K562 (cell line): ENCODE measurements around the gene BAHD1.

Source experiments
- EGR1 ChIP-seq: fragments of 450-650 bp; conservative IDR thresholded peaks from 2 replicates; pipeline ENCODE4 v1.6.1; 2017; ENCODE audit warnings: mild to moderate bottlenecking
- EZH2 ChIP-seq: IDR thresholded peaks from 2 replicates; pipeline ENCODE4 v1.6.1; 2012; ENCODE audit warnings: low read depth, mild to moderate bottlenecking, inconsistent platforms, low read length, borderline replicate concordance
- FOXM1 ChIP-seq, 2 experiments: fragments of 450-650 bp in 1 of 2; sonication (generic) in 1 of 2; formaldehyde crosslinking in 1 of 2; IDR thresholded peaks; 2 replicates each; pipeline versions ENCODE4 v1.6.1 to v1.9.0; 2017 to 2022; ENCODE audit warnings: low read depth in 2 of 2, mild to moderate bottlenecking in 2 of 2, missing genetic modification reagents in 1 of 2, moderate library complexity in 1 of 2
- GABPA ChIP-seq: fragments of 200-800 bp; sonication (Bioruptor generic); conservative IDR thresholded peaks from 2 replicates; pipeline ENCODE4 v1.6.1; 2016; ENCODE audit warnings: low read depth, missing genetic modification characterization, missing compliant biosample characterization
- KLF1 ChIP-seq: fragments of 450-650 bp; IDR thresholded peaks from 2 replicates; pipeline ENCODE4 v1.6.1; 2016; ENCODE audit warnings: missing genetic modification characterization, missing compliant biosample characterization
- KLF13 ChIP-seq: fragments of 450-650 bp; IDR thresholded peaks from 2 replicates; pipeline ENCODE4 v1.6.1; 2016; ENCODE audit warnings: missing genetic modification characterization, low read depth, mild to moderate bottlenecking, missing compliant biosample characterization, moderate library complexity, borderline replicate concordance
- MYNN ChIP-seq, 2 experiments: sonication (generic); formaldehyde crosslinking in 1 of 2; IDR thresholded peaks; 2 replicates each; pipeline versions ENCODE4 v1.5.0 to v1.6.1; 2016 to 2020; ENCODE audit warnings: antibody characterized with exemption in 1 of 2, missing genetic modification reagents in 1 of 2
- PCBP1 ChIP-seq: fragments of 200-400 bp; formaldehyde crosslinking; IDR thresholded peaks from 2 replicates; pipeline ENCODE4 v1.6.1; 2018; ENCODE audit warnings: mild to moderate bottlenecking, low read depth, low read length; ENCODE audit not compliant: poor library complexity, severe bottlenecking
- POLR2A ChIP-seq: fragments of 450-650 bp; conservative IDR thresholded peaks from 2 replicates; pipeline ENCODE4 v1.6.1; 2016
- RAD51 ChIP-seq: fragments of 450-650 bp; IDR thresholded peaks from 2 replicates; pipeline ENCODE4 v1.7.1; 2016; ENCODE audit warnings: low read depth, mild to moderate bottlenecking, borderline replicate concordance
- ZFP36 ChIP-seq: fragments of 150-350 bp; IDR thresholded peaks from 2 replicates; pipeline ENCODE4 v1.6.1; 2018; ENCODE audit warnings: low read length, low read depth; ENCODE audit not compliant: partially characterized antibody
- ZNF133 ChIP-seq: fragments of 250-450 bp; sonication (Bioruptor Pico); IDR thresholded peaks from 2 replicates; pipeline ENCODE4 v1.4.0; 2020; ENCODE audit warnings: mild to moderate bottlenecking
- ZNF384 ChIP-seq: IDR thresholded peaks from 2 replicates; pipeline ENCODE4 v1.6.1; 2012; ENCODE audit warnings: low read depth, low read length, improper control_type of control experiment
- TF ChIP-seq, protein P1 (sequence below): IDR thresholded peaks from 2 replicates; pipeline ENCODE4 v1.6.1; 2016; ENCODE audit warnings: missing genetic modification characterization, missing compliant biosample characterization

DNA sequence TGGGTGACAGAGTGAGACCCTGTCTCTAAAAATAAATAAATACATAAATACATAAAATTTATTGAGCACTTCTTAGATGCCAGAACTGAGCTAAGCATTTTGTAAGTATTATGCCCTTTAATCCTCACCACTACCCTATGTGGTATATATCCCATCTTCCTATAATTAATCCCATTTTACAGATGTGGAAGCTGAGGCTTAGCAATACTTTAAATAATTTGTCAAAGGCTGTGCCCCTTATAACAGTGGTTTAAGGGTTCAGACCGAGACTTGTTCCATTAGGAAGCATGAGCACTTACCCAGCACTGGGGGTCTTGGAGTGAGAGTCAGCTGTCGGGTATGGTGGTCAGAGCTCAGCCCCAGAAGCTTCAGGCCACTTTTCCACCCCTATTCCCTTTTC lies 22.5 kb downstream of the BAHD1 start:
- TF ChIP-seq ZNF384 (no peak), ZFP36 (no peak), POLR2A (no peak), RAD51 (no peak), GABPA (tag) (no peak), MYNN (IDR thresholded peaks at IDR 0.05) (no peak), MYNN (CRISPR knock-in tag; IDR thresholded peaks at IDR 0.05) (no peak), FOXM1 (IDR thresholded peaks at IDR 0.05; ENCODE audit: low read depth) (no peak), FOXM1 (CRISPR knock-in tag; IDR thresholded peaks at IDR 0.05; ENCODE audit: low read depth) (no peak), EZH2 (no peak), ZNF133 (CRISPR knock-in tag) (no peak), PCBP1 (no peak), EGR1 (no peak), KLF1 (no peak), KLF13 (no peak)
- TF ChIP-seq, protein P1, sequence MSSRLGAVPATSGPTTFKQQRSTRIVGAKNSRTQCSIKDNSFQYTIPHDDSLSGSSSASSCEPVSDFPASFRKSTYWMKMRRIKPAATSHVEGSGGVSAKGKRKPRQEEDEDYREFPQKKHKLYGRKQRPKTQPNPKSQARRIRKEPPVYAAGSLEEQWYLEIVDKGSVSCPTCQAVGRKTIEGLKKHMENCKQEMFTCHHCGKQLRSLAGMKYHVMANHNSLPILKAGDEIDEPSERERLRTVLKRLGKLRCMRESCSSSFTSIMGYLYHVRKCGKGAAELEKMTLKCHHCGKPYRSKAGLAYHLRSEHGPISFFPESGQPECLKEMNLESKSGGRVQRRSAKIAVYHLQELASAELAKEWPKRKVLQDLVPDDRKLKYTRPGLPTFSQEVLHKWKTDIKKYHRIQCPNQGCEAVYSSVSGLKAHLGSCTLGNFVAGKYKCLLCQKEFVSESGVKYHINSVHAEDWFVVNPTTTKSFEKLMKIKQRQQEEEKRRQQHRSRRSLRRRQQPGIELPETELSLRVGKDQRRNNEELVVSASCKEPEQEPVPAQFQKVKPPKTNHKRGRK (tag), result no peak
